Smooth muscle cell (in vitro differentiated cells): ENCODE data around the gene RNU2-1. TPM values are rescaled to one million over a fixed set of nuclear protein-coding genes. Genes with fewer than 3 reads are reported as not detected.
A peak's percentile ranks its signal among the peaks of the same experiment; 100 is the strongest.
"Not testable (repeated sequence)": the region's sequence is repeated elsewhere in the genome, so short reads cannot be mapped to it uniquely, and the experiment has no call there.

Experiments used
- DNase-seq: peaks from one replicate; lab custom pipeline; 2025; ENCODE audit not compliant: unreplicated experiment; lab: John Stamatoyannopoulos, UW
- H2AFZ ChIP-seq: fragments of 200-600 bp; sonication (generic); 2 replicates; pipeline ENCODE4 v1.6.0; 2016; ENCODE audit warnings: antibody characterized with exemption, low read depth, mild to moderate bottlenecking
- H3F3A ChIP-seq: fragments of 200-600 bp; sonication (generic); 2 replicates; pipeline ENCODE4 v1.6.0; 2017; ENCODE audit warnings: antibody characterized with exemption, low read depth
- H3K27ac ChIP-seq: fragments of 200-600 bp; sonication (generic); 2 replicates; pipeline ENCODE4 v1.5.1; 2016; ENCODE audit warnings: low read depth, mild to moderate bottlenecking
- H3K27me3 ChIP-seq: fragments of 200-600 bp; sonication (generic); 2 replicates; pipeline ENCODE4 v1.6.1; 2016; ENCODE audit warnings: low read depth, mild to moderate bottlenecking
- H3K36me3 ChIP-seq: fragments of 200-600 bp; sonication (generic); 2 replicates; pipeline ENCODE4 v1.5.1; 2016; ENCODE audit warnings: low read depth
- H3K4me1 ChIP-seq: fragments of 200-600 bp; sonication (generic); 2 replicates; pipeline ENCODE4 v1.5.1; 2016; ENCODE audit warnings: low read depth
- H3K4me2 ChIP-seq: fragments of 200-600 bp; sonication (generic); 2 replicates; pipeline ENCODE4 v1.6.0; 2016; ENCODE audit warnings: mild to moderate bottlenecking
- H3K4me3 ChIP-seq: fragments of 200-600 bp; sonication (generic); 2 replicates; pipeline ENCODE4 v1.5.1; 2016; ENCODE audit warnings: mild to moderate bottlenecking
- H3K79me2 ChIP-seq: fragments of 200-600 bp; sonication (generic); 2 replicates; pipeline ENCODE4 v1.6.0; 2016; ENCODE audit warnings: low read depth, mild to moderate bottlenecking
- H3K9ac ChIP-seq: fragments of 200-600 bp; sonication (generic); 2 replicates; pipeline ENCODE4 v1.6.0; 2016; ENCODE audit warnings: low read depth
- H3K9me3 ChIP-seq: fragments of 200-600 bp; sonication (generic); replicated peaks from 2 replicates; pipeline ENCODE4 v1.5.1; 2016; ENCODE audit warnings: low read depth
- H4K20me1 ChIP-seq: fragments of 200-600 bp; sonication (generic); 2 replicates; pipeline ENCODE4 v1.6.0; 2016; ENCODE audit warnings: low read depth
- WGBS: methylation state at CpG from one replicate; pipeline ENCODE4 v1.1.7; 2016; ENCODE audit warnings: low lambda C conversion rate; 5-methylcytosine and 5-hydroxymethylcytosine counted together
- polyA plus RNA-seq: library from polyadenylated mRNA; unstranded; fragments of >200 nt; fragmentation: Nextera tagmentation; extraction: Ambion mirVana; gene quantifications from 2 replicates; pipeline ENCODE4 v1.2.1, GENCODE V29; 2016
- total RNA-seq: library from RNA; depleted of rRNA; stranded (reverse); fragments of >200 nt; gene quantifications from 2 replicates; pipeline ENCODE4 v1.2.3, GENCODE V29; 2014
- TF ChIP-seq, protein P1 (sequence below): fragments of 200-600 bp; sonication (generic); IDR thresholded peaks from 2 replicates; pipeline ENCODE4 v1.5.1; 2017; ENCODE audit warnings: borderline replicate concordance, mild to moderate bottlenecking, antibody characterized with exemption; ENCODE audit not compliant: insufficient read depth, poor library complexity, severe bottlenecking

RNU2-1 gene
- total and polyA plus RNA-seq, 2 experiments from 2014 or later, result 13.8 TPM; not detected in 1

DNA sequence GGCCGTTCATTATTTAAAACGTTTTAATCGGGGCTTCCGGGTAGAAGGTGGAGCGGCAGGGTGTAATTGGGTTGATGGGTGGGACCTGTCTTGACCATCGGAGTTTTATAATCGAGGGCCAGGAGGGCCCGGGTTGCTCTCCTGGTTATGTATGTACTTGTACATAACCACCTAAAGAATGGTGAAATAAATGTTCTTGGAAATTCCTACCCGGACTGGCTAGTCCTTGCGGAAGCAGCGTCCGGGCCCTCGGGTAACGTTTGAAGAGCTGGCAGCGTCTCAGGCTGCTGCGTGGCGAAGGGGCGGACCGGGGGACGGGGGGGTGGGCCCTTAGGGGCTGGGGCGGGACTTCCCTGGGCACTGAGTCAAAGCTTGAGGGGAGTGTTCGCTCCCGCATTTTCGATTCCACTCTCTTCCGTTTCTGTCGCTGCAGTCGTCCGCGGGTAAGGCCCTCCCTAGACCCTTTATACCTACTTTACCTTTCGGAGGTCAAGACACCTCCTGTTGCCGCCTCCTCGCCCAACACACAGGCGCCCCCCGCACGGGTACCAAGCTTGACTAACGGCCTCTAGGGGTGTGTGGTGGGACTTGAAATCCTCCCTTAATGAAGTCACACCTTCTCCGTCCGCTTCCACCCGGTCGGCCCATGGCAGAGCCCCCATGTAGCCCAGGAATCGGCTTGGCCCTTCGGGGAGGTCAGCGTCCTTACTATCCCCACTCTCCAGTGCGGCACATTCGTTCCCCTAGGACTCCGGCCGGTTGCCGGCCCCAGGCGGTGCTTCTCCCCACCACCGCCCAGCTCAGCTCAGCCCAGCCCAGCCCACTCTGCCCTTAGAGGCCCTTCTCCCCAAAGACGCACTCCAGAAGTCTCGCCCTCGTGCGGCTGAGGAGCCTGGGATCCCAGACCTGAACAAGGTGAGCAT is 22.0 kb downstream of the RNU2-1 start, which contains the start of gene TMEM106A:
TSS of gene TMEM106A (plus strand) at position 396 of the 923 bp plus-strand sequence. CDS start 1,167 bp downstream, outside the sequence.
- Histone ChIP-seq H3K9ac (peak within 1 kb of the TSS; percentile 74), H3K4me3 (peak within 1 kb of the TSS; percentile 75), H3K9me3 (no peaks in the 10 kb centered on the region), H3K36me3 (peaks cover 4% of the 10 kb centered on the region), H3K4me1 (peaks cover 15% of the 10 kb centered on the region), H4K20me1 (no peaks in the 10 kb centered on the region), H3K27ac (peak within 1 kb of the TSS; percentile 87), H3K27me3 (no peaks in the 10 kb centered on the region), H3K4me2 (peak within 1 kb of the TSS; percentile 88), H3F3A (peaks cover 19% of the 10 kb centered on the region), H2AFZ (peak within 1 kb of the TSS; percentile 89), H3K79me2 (no peaks in the 10 kb centered on the region)
- peak; percentile 52 for DNase-seq
- TF ChIP-seq, protein P1, sequence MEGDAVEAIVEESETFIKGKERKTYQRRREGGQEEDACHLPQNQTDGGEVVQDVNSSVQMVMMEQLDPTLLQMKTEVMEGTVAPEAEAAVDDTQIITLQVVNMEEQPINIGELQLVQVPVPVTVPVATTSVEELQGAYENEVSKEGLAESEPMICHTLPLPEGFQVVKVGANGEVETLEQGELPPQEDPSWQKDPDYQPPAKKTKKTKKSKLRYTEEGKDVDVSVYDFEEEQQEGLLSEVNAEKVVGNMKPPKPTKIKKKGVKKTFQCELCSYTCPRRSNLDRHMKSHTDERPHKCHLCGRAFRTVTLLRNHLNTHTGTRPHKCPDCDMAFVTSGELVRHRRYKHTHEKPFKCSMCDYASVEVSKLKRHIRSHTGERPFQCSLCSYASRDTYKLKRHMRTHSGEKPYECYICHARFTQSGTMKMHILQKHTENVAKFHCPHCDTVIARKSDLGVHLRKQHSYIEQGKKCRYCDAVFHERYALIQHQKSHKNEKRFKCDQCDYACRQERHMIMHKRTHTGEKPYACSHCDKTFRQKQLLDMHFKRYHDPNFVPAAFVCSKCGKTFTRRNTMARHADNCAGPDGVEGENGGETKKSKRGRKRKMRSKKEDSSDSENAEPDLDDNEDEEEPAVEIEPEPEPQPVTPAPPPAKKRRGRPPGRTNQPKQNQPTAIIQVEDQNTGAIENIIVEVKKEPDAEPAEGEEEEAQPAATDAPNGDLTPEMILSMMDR, result peak; percentile 28
- WGBS, result under 1% methylated on average over 45 of the region's 54 CpGs

DNA sequence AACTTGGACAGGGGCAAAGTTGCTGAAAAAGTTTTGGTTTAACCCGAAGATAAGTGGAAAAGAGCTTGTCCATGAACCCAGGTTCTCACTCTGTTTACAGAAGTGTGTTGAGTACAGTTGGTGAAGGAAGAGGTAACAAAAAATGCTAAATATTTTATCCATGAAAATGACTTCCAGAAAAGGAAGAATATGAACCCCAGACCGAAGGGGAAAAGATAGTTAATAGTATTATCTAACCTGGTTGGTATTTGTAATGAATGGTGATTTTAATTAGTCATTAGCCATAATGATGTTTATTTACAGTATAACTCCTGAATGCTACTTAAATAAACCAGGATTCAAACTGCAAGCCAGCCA is 22.7 kb downstream of the RNU2-1 start:
- WGBS, result 69% methylated on average over 2 of the region's 2 CpGs
- DNase-seq, result no peak

DNA sequence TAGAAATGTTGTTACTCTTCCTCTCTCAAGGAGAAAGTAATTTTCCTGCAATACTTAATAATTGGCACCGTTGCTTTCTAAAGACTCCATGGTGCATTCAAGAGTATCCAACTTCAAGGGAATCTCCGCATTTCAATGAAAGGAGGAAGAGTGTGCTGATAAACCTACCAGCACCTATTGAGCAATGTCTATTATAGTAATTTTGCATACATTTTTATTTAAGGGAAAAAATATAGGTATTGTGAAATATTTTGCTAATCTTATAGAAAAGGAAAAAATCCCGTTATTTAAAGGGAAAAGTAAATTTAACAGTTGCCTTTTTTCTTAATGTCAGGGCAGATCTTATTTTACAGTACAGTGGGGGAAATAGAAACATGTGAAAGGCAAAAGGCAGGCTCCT is 23.2 kb downstream of the RNU2-1 start:
- Histone ChIP-seq H4K20me1 (no peaks in the 10 kb centered on the region), H3K9me3 (no peaks in the 10 kb centered on the region), H2AFZ (peak overlapping the region; percentile 89), H3K36me3 (peaks cover 4% of the 10 kb centered on the region), H3K4me3 (peak overlapping the region; percentile 75), H3K9ac (peak overlapping the region; percentile 74), H3K27me3 (no peaks in the 10 kb centered on the region), H3K27ac (peak overlapping the region; percentile 87), H3K4me1 (peaks cover 15% of the 10 kb centered on the region), H3F3A (peaks cover 19% of the 10 kb centered on the region), H3K4me2 (peak overlapping the region; percentile 88), H3K79me2 (no peaks in the 10 kb centered on the region)
- no peak for DNase-seq
- TF ChIP-seq, protein P1, result no peak
- 80% methylated on average over 3 of the region's 3 CpGs for WGBS

More for the DNA sequence above, 22.7 kb downstream of the RNU2-1 start:
- Histone ChIP-seq H3K9ac (peak overlapping the region; percentile 74), H3K4me1 (peaks cover 15% of the 10 kb centered on the region), H3K27me3 (no peaks in the 10 kb centered on the region), H3K4me2 (peak overlapping the region; percentile 88), H2AFZ (peak overlapping the region; percentile 89), H3K27ac (peak overlapping the region; percentile 87), H3K9me3 (no peaks in the 10 kb centered on the region), H3K4me3 (peak overlapping the region; percentile 75), H3F3A (peaks cover 19% of the 10 kb centered on the region), H4K20me1 (no peaks in the 10 kb centered on the region), H3K79me2 (no peaks in the 10 kb centered on the region), H3K36me3 (peaks cover 4% of the 10 kb centered on the region)
- TF ChIP-seq, protein P1, result no peak

DNA sequence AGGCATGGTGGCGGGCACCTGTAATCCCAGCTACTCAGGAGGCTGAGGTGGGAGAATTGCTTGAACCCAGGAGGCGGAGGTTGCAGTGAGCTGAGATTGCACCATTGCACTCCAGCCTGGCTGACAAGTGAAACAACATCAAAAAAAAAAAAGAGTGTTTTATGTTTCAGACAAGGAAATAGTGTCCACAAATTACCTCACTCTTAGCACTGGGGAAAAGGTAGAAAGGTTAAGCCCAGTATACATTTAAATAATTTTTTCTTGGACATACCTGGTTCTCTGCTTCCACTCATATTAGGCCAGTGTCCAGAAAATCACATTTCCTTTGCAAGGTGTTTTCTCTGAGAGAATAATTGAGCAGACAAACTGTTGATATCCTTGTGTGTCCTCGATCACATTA is 30.8 kb downstream of the RNU2-1 start:
- H3K27ac ChIP-seq, DNase-seq, H2AFZ ChIP-seq, H3K4me2 ChIP-seq, H3K4me1 ChIP-seq, H3K79me2 ChIP-seq, H3F3A ChIP-seq, H3K27me3 ChIP-seq, H3K4me3 ChIP-seq, H3K9ac ChIP-seq, H3K9me3 ChIP-seq, H4K20me1 ChIP-seq: not testable (repeated sequence)
- 98% methylated on average over 3 of the region's 3 CpGs for WGBS
- H3K36me3 ChIP-seq, result peaks cover 17% of the 10 kb centered on the region
